ENCODE results near the gene SYNM. TPM values are rescaled to one million over a fixed set of nuclear protein-coding genes. Genes with fewer than 3 reads are reported as not detected.

SYNM gene
- total and polyA plus RNA-seq, 2 donors (not counting 1 experiment from before 2014, with no cell fraction given), result 0.04 to 0.27 TPM

- 92% methylated on average over 7 of the region's 7 CpGs for WGBS (ENCODE audit: insufficient coverage)
- ATAC-seq (ENCODE audit: low read depth) (no peak), DNase-seq (no peak)
- intact Hi-C loops (cut with micrococcal nuclease), result no loop called here
- ChIA-PET POLR2A (no interaction called here), CTCF (no interaction called here)
- no peak overlapping the region for H3K4me3 Mint-ChIP-seq
- no peaks in the 10 kb centered on the region for H4K20me1 ChIP-seq (ENCODE audit: control insufficient read depth, insufficient read depth, low read length, poor library complexity, severe bottlenecking)
- H3K4me1 ChIP-seq (ENCODE audit: control insufficient read depth in 2 of 2, insufficient read depth in 2 of 2, low read length in 2 of 2), result no peaks in the 10 kb centered on the region
- no peak overlapping the region for H3K4me2 ChIP-seq (replicated peaks; ENCODE audit: low read depth, low read length, poor library complexity, severe bottlenecking)
- no peaks in the 10 kb centered on the region for H3K4me1 Mint-ChIP-seq
- TF ChIP-seq, protein P1, sequence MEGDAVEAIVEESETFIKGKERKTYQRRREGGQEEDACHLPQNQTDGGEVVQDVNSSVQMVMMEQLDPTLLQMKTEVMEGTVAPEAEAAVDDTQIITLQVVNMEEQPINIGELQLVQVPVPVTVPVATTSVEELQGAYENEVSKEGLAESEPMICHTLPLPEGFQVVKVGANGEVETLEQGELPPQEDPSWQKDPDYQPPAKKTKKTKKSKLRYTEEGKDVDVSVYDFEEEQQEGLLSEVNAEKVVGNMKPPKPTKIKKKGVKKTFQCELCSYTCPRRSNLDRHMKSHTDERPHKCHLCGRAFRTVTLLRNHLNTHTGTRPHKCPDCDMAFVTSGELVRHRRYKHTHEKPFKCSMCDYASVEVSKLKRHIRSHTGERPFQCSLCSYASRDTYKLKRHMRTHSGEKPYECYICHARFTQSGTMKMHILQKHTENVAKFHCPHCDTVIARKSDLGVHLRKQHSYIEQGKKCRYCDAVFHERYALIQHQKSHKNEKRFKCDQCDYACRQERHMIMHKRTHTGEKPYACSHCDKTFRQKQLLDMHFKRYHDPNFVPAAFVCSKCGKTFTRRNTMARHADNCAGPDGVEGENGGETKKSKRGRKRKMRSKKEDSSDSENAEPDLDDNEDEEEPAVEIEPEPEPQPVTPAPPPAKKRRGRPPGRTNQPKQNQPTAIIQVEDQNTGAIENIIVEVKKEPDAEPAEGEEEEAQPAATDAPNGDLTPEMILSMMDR (IDR thresholded peaks at IDR 0.05), result no peak
- TF ChIP-seq EZH2 (IDR thresholded peaks at IDR 0.05; ENCODE audit: borderline replicate concordance, insufficient read depth, low read depth, low read length, poor library complexity, severe bottlenecking), result no peak
- H3K79me2 ChIP-seq (ENCODE audit: control insufficient read depth, insufficient read depth, low read length), result no peaks in the 10 kb centered on the region
- H3K27ac ChIP-seq (ENCODE audit: low read length in 2 of 2), result no peak overlapping the region
- no peaks in the 10 kb centered on the region for H3K36me3 ChIP-seq (replicated peaks in 1 of 2; ENCODE audit: control extremely low read depth in 1 of 2, control insufficient read depth in 1 of 2, extremely low read depth in 1 of 2, insufficient read depth in 2 of 2, low read length in 1 of 2)
- H3K27me3 ChIP-seq (replicated peaks in 1 of 4; ENCODE audit: control extremely low read depth in 1 of 4, control insufficient read depth in 3 of 4, insufficient read depth in 4 of 4, low read length in 3 of 4), result no peaks in the 10 kb centered on the region
- H3K27ac Mint-ChIP-seq, result no peak overlapping the region
- no peaks in the 10 kb centered on the region for H3K27me3 Mint-ChIP-seq
- H3K9me3 ChIP-seq (ENCODE audit: control extremely low read depth in 1 of 3, control insufficient read depth in 2 of 3, insufficient read depth in 1 of 3, low read length in 2 of 3), result no peaks in the 10 kb centered on the region
- no peak overlapping the region for H3K4me3 ChIP-seq (ENCODE audit: control extremely low read depth in 1 of 5, extremely low read depth in 1 of 5, insufficient read depth in 1 of 5, low read depth in 2 of 5, low read length in 4 of 5)
- no peak overlapping the region for H2AFZ ChIP-seq (ENCODE audit: insufficient read depth, low read depth, low read length, poor library complexity, severe bottlenecking)
- no peak overlapping the region for H3K9ac ChIP-seq (ENCODE audit: low read length)
- H3K9me3 Mint-ChIP-seq (ENCODE audit: insufficient read depth), result no peaks in the 10 kb centered on the region
Measured at GRCh38 chr15:99148851-99149276, 44.0 kb downstream of the SYNM start.

DNA sequence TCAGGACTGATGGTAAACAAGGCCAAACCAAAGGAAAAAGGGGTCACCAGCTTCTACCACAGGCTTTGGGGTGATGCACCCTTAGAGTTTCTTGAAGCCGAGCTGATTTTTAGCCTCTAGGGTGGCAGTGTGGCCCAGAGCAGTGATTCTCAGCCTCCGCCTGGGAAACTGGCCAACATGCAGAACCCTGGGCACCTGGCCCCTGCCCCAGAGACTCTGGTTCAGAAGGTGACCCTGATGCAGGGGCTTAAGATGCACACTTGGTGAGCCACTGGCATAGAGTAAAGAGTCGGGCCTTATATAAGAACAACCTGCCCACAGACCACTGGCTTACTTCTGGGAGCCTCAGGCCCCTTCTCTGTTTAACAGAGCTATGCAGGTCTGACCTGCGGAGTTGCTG is 44.5 kb downstream of the SYNM start:
- no peaks in the 10 kb centered on the region for H4K20me1 ChIP-seq (ENCODE audit: control insufficient read depth, insufficient read depth, low read length, poor library complexity, severe bottlenecking)
- no peaks in the 10 kb centered on the region for H3K4me1 Mint-ChIP-seq
- no peak overlapping the region for H3K4me3 ChIP-seq (ENCODE audit: control extremely low read depth in 1 of 5, extremely low read depth in 1 of 5, insufficient read depth in 1 of 5, low read depth in 2 of 5, low read length in 4 of 5)
- H3K27me3 Mint-ChIP-seq, result no peaks in the 10 kb centered on the region
- H3K27me3 ChIP-seq (replicated peaks in 1 of 4; ENCODE audit: control extremely low read depth in 1 of 4, control insufficient read depth in 3 of 4, insufficient read depth in 4 of 4, low read length in 3 of 4), result no peaks in the 10 kb centered on the region
- intact Hi-C loops (cut with micrococcal nuclease), result no loop called here
- ChIA-PET CTCF (no interaction called here), POLR2A (no interaction called here)
- H3K4me1 ChIP-seq (ENCODE audit: control insufficient read depth in 2 of 2, insufficient read depth in 2 of 2, low read length in 2 of 2), result no peaks in the 10 kb centered on the region
- H3K36me3 ChIP-seq (replicated peaks in 1 of 2; ENCODE audit: control extremely low read depth in 1 of 2, control insufficient read depth in 1 of 2, extremely low read depth in 1 of 2, insufficient read depth in 2 of 2, low read length in 1 of 2), result no peaks in the 10 kb centered on the region
- no peak for DNase-seq
- no peak for TF ChIP-seq EZH2 (IDR thresholded peaks at IDR 0.05; ENCODE audit: borderline replicate concordance, insufficient read depth, low read depth, low read length, poor library complexity, severe bottlenecking)
- TF ChIP-seq, protein P1 (IDR thresholded peaks at IDR 0.05), result no peak
- H3K4me2 ChIP-seq (replicated peaks; ENCODE audit: low read depth, low read length, poor library complexity, severe bottlenecking), result no peak overlapping the region
- WGBS (ENCODE audit: insufficient coverage), result 97% methylated on average over 3 of the region's 4 CpGs
- no peaks in the 10 kb centered on the region for H3K79me2 ChIP-seq (ENCODE audit: control insufficient read depth, insufficient read depth, low read length)
- no peak overlapping the region for H3K9ac ChIP-seq (ENCODE audit: low read length)
- no peak overlapping the region for H2AFZ ChIP-seq (ENCODE audit: insufficient read depth, low read depth, low read length, poor library complexity, severe bottlenecking)
- ATAC-seq (ENCODE audit: low read depth), result no peak
- H3K9me3 ChIP-seq (ENCODE audit: control extremely low read depth in 1 of 3, control insufficient read depth in 2 of 3, insufficient read depth in 1 of 3, low read length in 2 of 3), result no peaks in the 10 kb centered on the region
- H3K9me3 Mint-ChIP-seq (ENCODE audit: insufficient read depth), result no peaks in the 10 kb centered on the region
- no peak overlapping the region for H3K27ac Mint-ChIP-seq
- H3K27ac ChIP-seq (ENCODE audit: low read length in 2 of 2), result no peak overlapping the region
- no peak overlapping the region for H3K4me3 Mint-ChIP-seq
